ENCODE data around the gene CAMLG.
A peak's percentile ranks its signal among the peaks of the same experiment; 100 is the strongest.

DNA sequence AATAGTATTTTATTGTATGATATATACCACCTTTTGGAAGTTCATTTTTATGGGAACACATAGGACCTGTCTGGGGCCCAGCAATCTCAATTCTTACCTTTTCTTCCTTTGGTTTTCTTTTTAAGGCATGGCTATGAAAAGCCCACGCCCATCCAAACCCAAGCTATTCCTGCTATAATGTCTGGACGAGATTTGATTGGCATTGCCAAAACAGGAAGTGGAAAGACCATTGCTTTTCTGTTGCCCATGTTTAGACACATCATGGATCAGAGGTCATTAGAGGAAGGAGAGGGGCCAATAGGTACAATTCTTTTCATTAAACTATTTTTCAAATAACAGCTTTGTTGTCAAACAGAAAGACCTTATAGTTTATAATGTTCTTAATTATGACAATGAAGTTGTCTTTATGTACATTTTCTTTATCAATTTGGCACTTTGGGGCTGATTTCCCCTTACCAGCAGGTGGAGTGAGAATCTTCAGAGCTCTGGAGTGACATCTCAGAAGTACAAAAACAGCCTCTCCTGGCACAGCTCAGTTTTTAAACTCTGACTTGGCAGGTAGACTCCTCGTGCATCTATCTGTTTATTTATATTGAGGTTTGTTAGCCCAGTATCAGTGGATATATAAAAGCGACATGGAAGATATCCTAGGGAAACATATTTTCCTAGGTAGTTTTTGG is 46.0 kb downstream of the CAMLG start:
- TF ChIP-seq CTCF (conservative IDR thresholded peaks at IDR 0.05; ENCODE audit: low read depth, low read length): peak; percentile 41; the same call in 1 of the 2 replicates
- no peak for TF ChIP-seq EZH2 (IDR thresholded peaks at IDR 0.05; ENCODE audit: borderline replicate concordance, low read depth, low read length, poor library complexity, severe bottlenecking)

Data from A673 (cell line).